ENCODE results near the gene KISS1R. TPM values are rescaled to one million over a fixed set of nuclear protein-coding genes. Genes with fewer than 3 reads are reported as not detected.

The KISS1R gene
- total RNA-seq, 3 donors from 2014 or later = 0.15 to 0.33 TPM; not detected in 1

DNA sequence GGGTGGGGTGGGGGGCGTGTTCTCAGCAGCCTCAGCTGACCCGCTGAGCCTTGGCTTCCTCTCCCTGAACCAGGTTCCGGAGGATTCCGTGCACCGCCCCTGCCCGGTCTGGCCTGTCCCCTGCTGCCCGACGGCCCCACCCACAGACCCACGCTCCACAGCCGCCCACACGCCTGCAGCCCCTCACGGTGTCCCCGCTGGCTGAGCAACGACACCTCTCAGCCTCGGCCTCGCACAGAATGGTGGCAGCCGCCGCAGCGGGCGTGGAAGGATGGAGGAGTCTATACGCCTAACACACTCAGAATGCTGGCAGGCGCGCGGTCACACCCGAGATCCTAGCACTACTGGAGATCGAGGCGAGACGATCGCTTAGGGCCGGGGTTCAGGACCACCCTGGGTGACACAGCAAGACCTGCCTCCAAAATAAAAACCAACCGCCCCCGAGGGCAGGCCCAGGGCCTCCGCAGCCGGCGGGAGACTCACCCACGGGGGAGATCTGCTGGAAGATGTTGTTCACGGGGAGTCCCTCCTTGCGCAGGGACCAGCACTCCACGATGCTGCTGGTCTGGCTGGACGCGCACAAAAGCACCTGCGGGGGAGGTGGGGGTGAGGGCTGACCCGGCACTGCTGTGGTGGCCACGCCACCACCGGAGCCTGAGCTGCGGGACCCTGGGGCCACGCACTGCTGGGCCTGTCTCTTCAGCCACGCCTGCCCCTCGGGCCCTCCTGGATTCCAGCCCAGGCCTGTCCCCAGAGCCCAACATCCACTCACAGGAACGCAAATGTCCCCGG is 32.5 kb upstream of the KISS1R start:
- no peak for DNase-seq (ENCODE audit: low spot score in 2 of 2)
- Histone ChIP-seq H3K4me3 (no peak overlapping the region), H3K27me3 (no peaks in the 10 kb centered on the region), H3K36me3 (no peaks in the 10 kb centered on the region), H3K4me1 (no peaks in the 10 kb centered on the region), H3K27ac (no peak overlapping the region), H3K9me3 (no peaks in the 10 kb centered on the region)
- intact Hi-C loops (cut with DNase I; ENCODE audit: low total_unique reads) = no loop called here
- TF ChIP-seq POLR2A (IDR thresholded peaks at IDR 0.05) = no peak
- TF ChIP-seq, protein P1, sequence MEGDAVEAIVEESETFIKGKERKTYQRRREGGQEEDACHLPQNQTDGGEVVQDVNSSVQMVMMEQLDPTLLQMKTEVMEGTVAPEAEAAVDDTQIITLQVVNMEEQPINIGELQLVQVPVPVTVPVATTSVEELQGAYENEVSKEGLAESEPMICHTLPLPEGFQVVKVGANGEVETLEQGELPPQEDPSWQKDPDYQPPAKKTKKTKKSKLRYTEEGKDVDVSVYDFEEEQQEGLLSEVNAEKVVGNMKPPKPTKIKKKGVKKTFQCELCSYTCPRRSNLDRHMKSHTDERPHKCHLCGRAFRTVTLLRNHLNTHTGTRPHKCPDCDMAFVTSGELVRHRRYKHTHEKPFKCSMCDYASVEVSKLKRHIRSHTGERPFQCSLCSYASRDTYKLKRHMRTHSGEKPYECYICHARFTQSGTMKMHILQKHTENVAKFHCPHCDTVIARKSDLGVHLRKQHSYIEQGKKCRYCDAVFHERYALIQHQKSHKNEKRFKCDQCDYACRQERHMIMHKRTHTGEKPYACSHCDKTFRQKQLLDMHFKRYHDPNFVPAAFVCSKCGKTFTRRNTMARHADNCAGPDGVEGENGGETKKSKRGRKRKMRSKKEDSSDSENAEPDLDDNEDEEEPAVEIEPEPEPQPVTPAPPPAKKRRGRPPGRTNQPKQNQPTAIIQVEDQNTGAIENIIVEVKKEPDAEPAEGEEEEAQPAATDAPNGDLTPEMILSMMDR (IDR thresholded peaks at IDR 0.05) = no peak
- no peak for TF ChIP-seq POLR2AphosphoS5 (IDR thresholded peaks at IDR 0.05)

DNA sequence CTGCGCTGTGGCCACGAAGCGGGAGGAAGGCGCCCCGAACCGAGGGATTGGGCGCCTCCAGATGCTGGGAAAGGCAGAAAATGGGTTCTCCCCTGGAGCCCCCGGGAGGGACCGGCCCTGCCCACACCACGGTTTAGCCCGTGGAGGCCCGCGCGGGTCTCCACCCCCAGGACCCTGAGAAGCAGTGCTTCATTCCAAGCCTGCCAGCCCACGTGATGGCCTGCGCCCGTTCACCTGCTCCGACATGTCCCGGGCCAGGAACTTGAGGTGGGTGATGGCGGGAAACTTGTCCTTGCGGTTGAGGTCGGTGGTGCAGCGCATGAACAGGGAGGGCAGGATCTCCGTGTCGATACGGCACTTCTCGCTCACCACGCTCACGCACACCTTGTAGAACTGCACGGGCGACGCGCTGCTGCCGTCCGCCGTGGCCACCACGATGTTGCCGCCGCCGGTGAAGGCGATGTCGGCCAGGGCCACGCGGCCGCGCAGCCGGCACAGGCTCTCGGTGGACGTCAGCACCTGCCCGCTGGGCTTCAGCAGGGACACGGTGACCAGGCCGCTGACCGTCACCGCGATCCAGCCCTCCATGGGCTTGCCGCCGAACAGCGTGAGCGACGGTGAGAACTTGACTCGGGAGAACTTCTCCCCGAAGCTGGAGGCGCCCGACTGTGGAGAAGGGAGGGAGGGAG is 31.5 kb upstream of the KISS1R start:
- H3K36me3 ChIP-seq = no peaks in the 10 kb centered on the region
- TF ChIP-seq POLR2A (IDR thresholded peaks at IDR 0.05) (no peak), POLR2AphosphoS5 (IDR thresholded peaks at IDR 0.05) (no peak)
- TF ChIP-seq, protein P1 (IDR thresholded peaks at IDR 0.05) = no peak
- no peaks in the 10 kb centered on the region for H3K27me3 ChIP-seq
- no peaks in the 10 kb centered on the region for H3K4me1 ChIP-seq
- intact Hi-C loops (cut with DNase I; ENCODE audit: low total_unique reads) = no loop called here
- no peak overlapping the region for H3K27ac ChIP-seq
- no peaks in the 10 kb centered on the region for H3K9me3 ChIP-seq
- H3K4me3 ChIP-seq = no peak overlapping the region
- DNase-seq (ENCODE audit: low spot score in 2 of 2) = no peak

DNA sequence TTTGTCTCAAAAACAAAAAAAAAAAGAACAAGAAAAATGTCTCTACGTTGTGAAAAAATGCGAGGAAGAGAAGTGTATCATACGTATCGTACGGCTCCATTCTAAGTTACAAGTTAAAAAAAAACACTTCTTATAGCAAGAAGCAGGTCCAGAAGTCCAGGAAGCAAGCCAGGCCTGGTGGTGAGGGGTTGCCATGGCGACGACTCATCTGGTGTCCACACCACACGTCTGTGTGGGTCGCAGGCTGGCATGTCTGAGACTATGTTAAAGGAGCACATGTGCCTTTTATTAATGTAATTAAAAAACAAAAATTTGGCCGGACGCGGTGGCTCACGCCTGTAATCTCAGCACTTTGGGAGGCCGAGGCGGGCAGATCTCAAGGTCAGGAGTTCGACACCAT is 30.1 kb upstream of the KISS1R start:
- H3K4me3 ChIP-seq = no peak overlapping the region
- H3K9me3 ChIP-seq = no peaks in the 10 kb centered on the region
- H3K27me3 ChIP-seq = no peaks in the 10 kb centered on the region
- DNase-seq (ENCODE audit: low spot score in 2 of 2) = no peak
- intact Hi-C loops (cut with DNase I; ENCODE audit: low total_unique reads) = no loop called here
- H3K36me3 ChIP-seq = no peaks in the 10 kb centered on the region
- no peaks in the 10 kb centered on the region for H3K4me1 ChIP-seq
- H3K27ac ChIP-seq = no peak overlapping the region
- TF ChIP-seq POLR2AphosphoS5 (IDR thresholded peaks at IDR 0.05) (no peak), POLR2A (IDR thresholded peaks at IDR 0.05) (no peak)

DNA sequence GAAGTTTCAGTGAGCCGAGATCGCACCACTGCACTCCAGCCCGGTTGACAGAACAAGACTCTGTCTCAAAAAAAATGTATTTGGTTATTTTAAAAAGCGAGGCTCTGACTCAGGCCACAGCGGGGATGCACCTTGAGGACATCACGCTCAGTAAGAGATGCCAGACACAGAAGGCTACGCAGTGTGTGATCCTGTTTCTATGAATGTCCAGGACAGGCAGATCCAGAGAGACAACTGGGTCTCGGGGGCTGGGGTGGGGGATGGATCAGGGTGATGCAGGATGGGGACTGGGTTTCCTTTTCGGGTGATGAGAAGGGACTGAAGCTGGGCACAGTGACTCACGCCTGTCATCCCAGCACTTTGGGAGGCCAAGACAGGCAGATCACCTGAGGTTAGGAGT is 29.5 kb upstream of the KISS1R start:
- H3K27me3 ChIP-seq = no peaks in the 10 kb centered on the region
- no peak overlapping the region for H3K4me3 ChIP-seq
- H3K27ac ChIP-seq = no peak overlapping the region
- H3K4me1 ChIP-seq = no peaks in the 10 kb centered on the region
- TF ChIP-seq POLR2AphosphoS5 (IDR thresholded peaks at IDR 0.05) = no peak
- TF ChIP-seq POLR2A (IDR thresholded peaks at IDR 0.05) = no peak
- TF ChIP-seq, protein P1 (IDR thresholded peaks at IDR 0.05) = no peak
- no peaks in the 10 kb centered on the region for H3K36me3 ChIP-seq
- intact Hi-C loops (cut with DNase I; ENCODE audit: low total_unique reads) = no loop called here
- H3K9me3 ChIP-seq = no peaks in the 10 kb centered on the region
- DNase-seq (ENCODE audit: low spot score in 2 of 2) = no peak

DNA sequence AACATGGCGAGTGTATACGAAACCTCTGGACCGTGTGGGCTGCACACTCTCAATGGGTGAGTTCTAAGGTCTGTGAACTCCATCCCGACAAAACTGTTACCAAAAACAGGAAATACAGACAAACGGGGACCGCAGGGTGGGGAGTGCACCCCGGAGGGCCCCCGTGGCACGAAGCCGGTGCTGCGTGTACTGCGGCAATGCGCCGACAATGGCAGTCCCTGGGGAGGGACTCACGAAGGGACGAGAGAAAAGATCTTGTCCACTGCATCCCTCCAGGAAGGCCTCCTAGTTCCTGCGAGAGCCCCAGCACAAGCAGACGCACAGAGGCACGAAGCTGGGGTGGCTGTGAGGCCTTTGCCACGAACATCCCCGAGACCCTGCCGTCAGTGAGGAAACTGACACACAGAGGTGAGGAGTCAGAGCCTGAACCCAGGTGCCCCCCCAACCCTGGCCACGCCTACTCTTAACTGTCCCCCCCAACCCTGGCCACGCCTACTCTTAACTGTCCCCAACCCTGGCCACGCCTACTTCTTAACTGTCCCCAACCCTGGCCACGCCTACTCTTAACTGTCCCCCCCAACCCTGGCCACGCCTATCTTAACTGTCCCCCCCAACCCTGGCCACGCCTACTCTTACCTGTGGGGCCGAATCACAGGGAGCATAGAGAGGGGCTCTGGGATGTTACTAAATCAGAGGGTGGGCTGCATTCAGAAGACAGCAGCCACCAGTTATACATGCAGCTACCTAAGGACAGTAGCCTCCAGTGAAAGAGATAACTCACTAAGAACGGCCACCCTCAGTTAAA is 28.4 kb upstream of the KISS1R start:
- no peaks in the 10 kb centered on the region for H3K9me3 ChIP-seq
- intact Hi-C loops (cut with DNase I; ENCODE audit: low total_unique reads) = no loop called here
- H3K36me3 ChIP-seq = no peaks in the 10 kb centered on the region

More for the DNA sequence above, 28.4 kb upstream of the KISS1R start:
- no peaks in the 10 kb centered on the region for H3K4me1 ChIP-seq
- H3K27ac ChIP-seq = no peak overlapping the region
- TF ChIP-seq POLR2A (IDR thresholded peaks at IDR 0.05) (no peak), POLR2AphosphoS5 (IDR thresholded peaks at IDR 0.05) (no peak)
- TF ChIP-seq, protein P1 (IDR thresholded peaks at IDR 0.05) = no peak
- no peaks in the 10 kb centered on the region for H3K27me3 ChIP-seq
- DNase-seq (ENCODE audit: low spot score in 2 of 2) = no peak
- H3K4me3 ChIP-seq = no peak overlapping the region
